ENCODE data around the gene UGT1A10.

UGT1A10 gene

GRCh38 chr2:233800208-233800607 lies 164.0 kb downstream of the UGT1A10 start:
- DNase-seq (ENCODE audit: low read depth in 1 of 2, low spot score in 1 of 2) = no peak
- in situ Hi-C loops (cut with HindIII; ENCODE audit: low pct_unique_long_range_greater_than_20kb, low sequenced_read_pairs) = no loop called here
- TF ChIP-seq JUND (IDR thresholded peaks at IDR 0.05; ENCODE audit: low read depth) = no peak

DNA sequence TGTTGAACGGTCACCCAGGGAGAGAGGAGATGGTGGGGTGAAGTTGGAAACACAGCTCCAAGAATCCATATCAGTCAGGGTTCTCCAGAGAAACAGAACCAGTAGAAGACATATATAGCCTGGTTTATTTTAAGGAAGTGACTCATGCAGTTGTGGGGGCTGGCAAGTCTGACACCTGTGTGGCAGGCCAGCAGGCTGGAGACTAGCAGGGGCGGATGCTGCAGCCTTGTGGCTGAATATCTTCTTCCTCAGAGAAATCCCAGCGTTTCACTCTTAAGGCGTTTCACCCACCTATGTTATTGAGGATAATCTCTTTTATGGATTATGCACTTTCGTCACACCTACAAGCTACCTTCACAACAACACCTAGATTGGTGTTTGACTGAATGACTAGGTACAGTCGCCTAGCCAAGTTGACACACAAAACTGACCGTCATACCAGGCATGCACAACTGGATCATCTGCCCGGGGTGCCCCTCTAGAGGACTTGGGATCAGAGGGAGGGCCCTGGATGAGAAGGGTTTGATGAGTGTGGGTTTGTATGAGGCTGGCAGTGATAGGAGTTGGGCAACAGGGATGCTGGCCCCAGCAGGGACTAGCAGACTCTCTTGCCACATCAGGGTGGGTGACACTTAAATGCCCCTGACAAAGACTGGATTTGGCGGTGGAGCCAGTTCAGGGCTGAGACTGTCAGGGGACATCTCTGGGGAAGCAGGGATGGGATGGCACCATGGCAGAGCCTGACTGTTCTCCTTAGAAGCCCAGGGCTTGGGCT lies 165.3 kb downstream of the UGT1A10 start:
- in situ Hi-C loops (cut with HindIII; ENCODE audit: low pct_unique_long_range_greater_than_20kb, low sequenced_read_pairs) = no loop called here
- no peak for TF ChIP-seq JUND (IDR thresholded peaks at IDR 0.05; ENCODE audit: low read depth)
- DNase-seq (ENCODE audit: low read depth in 1 of 2, low spot score in 1 of 2) = no peak

GRCh38 chr2:233802132-233802815 lies 166.0 kb downstream of the UGT1A10 start:
- TF ChIP-seq JUND (IDR thresholded peaks at IDR 0.05; ENCODE audit: low read depth) = no peak
- in situ Hi-C loops (cut with HindIII; ENCODE audit: low pct_unique_long_range_greater_than_20kb, low sequenced_read_pairs) = no loop called here
- no peak for DNase-seq (ENCODE audit: low read depth in 1 of 2, low spot score in 1 of 2)

DNA sequence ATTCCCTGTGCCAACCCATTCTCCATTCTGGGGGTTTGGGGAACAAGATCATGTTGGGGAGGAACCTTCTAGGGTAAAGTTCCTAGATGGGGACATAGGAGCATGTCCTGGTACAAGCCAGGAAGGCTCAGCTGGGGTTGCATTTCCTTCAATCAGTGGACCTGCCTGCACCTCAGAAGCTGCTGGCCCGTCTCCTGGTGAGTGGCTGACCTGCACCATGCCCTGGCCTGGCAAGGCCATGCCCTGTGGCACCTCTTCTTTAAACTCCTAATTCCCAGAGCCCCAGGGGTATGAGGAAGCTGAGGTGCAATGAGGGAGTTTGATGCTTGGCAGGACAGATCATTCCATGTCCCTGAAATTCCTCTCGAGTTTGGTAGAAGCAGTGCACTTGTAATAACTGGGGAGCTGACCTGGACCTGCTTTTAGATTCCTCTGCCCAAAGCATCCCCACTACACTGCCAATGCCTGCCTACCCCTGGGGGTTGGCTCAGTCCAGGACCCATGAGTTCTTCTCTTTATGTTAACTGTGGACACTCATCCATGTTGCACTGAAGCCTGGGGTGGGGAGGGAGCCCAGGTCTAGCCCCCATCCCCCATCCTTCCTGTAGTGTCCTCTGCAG lies 167.2 kb downstream of the UGT1A10 start:
- no peak for DNase-seq (ENCODE audit: low read depth in 1 of 2, low spot score in 1 of 2)
- in situ Hi-C loops (cut with HindIII; ENCODE audit: low pct_unique_long_range_greater_than_20kb, low sequenced_read_pairs) = no loop called here
- no peak for TF ChIP-seq JUND (IDR thresholded peaks at IDR 0.05; ENCODE audit: low read depth)

DNA sequence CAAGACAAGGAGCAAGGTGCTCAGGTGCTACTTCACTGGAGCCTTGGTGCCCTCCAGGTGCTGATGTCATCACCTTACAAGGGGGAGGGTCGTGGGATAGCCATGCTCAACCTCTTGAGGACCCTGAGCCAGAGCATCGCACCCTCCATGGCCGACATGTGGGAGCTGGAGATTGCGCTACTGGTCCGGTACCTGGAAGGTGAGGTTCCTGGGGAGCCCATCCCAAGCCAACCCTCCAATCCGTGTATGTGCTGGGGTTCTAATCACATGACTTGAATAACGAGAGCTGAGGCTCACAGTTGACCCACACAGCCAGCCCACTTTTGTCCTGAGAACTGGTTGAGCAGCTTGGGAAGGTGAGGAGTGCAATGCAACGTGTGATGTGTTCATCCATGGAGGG lies 167.7 kb downstream of the UGT1A10 start:
- in situ Hi-C loops (cut with HindIII; ENCODE audit: low pct_unique_long_range_greater_than_20kb, low sequenced_read_pairs) = no loop called here
- DNase-seq (ENCODE audit: low read depth in 1 of 2, low spot score in 1 of 2) = no peak
- no peak for TF ChIP-seq JUND (IDR thresholded peaks at IDR 0.05; ENCODE audit: low read depth)

DNA sequence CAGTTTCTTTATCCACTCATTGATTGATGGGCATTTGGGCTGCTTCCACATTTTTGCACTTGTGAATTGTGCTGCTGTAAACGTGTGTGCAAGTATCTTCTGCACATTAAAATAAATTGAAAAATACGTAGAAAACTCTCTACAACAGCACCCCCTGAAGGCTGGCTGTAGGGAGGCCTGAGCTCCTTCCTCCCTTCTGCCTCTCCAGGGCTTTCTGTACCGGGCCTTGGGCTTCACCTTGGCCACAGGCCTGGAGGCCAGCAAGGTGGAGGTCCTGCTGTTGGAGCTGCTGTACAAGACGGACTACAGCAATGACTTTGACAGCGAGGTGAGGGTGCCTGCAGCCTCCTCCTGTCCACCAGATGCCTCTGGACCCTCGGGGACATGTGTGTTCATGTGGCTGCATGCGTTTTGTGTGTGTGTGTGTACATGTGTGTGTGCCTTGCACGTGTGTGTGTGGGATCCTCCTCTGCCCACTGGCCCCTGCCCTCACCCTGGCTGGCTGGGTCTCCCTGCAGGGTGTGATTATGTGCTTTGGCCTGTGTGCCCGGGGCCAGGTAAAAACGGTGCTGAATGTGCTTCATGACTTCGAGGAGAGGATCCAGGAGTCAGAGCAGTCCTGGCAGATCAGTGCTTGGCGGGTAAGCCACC lies 171.1 kb downstream of the UGT1A10 start:
- no peak for TF ChIP-seq JUND (IDR thresholded peaks at IDR 0.05; ENCODE audit: low read depth)
- no peak for DNase-seq (ENCODE audit: low read depth in 1 of 2, low spot score in 1 of 2)
- in situ Hi-C loops (cut with HindIII; ENCODE audit: low pct_unique_long_range_greater_than_20kb, low sequenced_read_pairs) = no loop called here

DNA sequence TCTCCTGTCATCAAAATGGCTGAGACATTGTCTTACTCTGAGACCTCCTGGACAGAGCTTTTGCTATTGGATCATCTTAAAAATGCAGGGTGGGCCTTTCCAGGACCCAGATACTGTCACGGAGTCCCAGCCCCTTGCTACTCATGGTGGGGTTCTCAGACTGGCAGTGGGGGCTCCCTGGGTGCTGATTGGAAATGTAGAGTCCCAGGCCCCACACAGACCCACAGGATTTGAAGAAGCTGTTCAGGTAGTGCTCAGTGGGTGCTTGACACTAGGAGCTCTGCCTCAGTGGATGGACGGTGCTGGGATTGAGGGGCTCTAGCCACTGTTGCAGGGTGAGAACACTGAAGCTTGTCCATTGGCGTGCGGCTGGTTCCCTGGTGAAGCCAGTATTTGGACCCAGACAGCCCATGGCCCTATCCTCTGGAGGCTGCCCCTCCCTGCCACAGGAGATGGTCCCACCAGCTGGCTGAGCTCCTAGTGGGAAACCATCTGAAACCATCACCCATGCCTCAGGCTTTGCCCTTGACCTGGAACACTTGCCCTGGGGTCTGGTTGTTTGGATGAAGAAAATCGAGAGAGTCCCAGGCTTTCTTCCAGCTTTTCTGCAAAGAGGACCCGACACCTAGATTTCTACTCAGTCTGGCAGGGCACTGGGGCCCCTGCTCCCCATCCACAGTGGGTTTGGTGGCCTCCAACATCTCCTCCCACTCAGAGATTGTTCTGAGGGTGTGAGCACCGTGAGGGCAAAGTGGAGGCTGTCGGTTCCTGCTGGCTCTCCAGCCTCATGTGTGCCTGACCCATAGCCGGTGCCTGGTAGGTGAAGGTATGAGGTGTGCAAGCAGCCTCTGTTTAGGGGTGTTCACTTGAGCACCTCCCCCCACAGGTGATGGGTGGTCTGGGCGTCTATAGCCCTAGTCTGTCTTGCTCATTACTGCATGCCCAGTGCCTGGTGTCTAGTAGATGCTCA lies 172.0 kb downstream of the UGT1A10 start:
- TF ChIP-seq JUND (IDR thresholded peaks at IDR 0.05; ENCODE audit: low read depth) = no peak
- in situ Hi-C loops (cut with HindIII; ENCODE audit: low pct_unique_long_range_greater_than_20kb, low sequenced_read_pairs) = no loop called here
- DNase-seq (ENCODE audit: low read depth in 1 of 2, low spot score in 1 of 2) = no peak

- no peak for DNase-seq (ENCODE audit: low read depth in 1 of 2, low spot score in 1 of 2)
- TF ChIP-seq JUND (IDR thresholded peaks at IDR 0.05; ENCODE audit: low read depth) = no peak
- in situ Hi-C loops (cut with HindIII; ENCODE audit: low pct_unique_long_range_greater_than_20kb, low sequenced_read_pairs) = no loop called here
These were observed 174.1 kb downstream of the UGT1A10 start for GRCh38 chr2:233810385-233810784.

- no peak for DNase-seq (ENCODE audit: low read depth in 1 of 2, low spot score in 1 of 2)
- in situ Hi-C loops (cut with HindIII; ENCODE audit: low pct_unique_long_range_greater_than_20kb, low sequenced_read_pairs) = no loop called here
- no peak for TF ChIP-seq JUND (IDR thresholded peaks at IDR 0.05; ENCODE audit: low read depth)
These were observed 174.8 kb downstream of the UGT1A10 start for GRCh38 chr2:233811087-233811486.

- in situ Hi-C loops (cut with HindIII; ENCODE audit: low pct_unique_long_range_greater_than_20kb, low sequenced_read_pairs) = no loop called here
- no peak for DNase-seq (ENCODE audit: low read depth in 1 of 2, low spot score in 1 of 2)
- TF ChIP-seq JUND (IDR thresholded peaks at IDR 0.05; ENCODE audit: low read depth) = no peak
These were observed 175.5 kb downstream of the UGT1A10 start for GRCh38 chr2:233811732-233812131.

DNA sequence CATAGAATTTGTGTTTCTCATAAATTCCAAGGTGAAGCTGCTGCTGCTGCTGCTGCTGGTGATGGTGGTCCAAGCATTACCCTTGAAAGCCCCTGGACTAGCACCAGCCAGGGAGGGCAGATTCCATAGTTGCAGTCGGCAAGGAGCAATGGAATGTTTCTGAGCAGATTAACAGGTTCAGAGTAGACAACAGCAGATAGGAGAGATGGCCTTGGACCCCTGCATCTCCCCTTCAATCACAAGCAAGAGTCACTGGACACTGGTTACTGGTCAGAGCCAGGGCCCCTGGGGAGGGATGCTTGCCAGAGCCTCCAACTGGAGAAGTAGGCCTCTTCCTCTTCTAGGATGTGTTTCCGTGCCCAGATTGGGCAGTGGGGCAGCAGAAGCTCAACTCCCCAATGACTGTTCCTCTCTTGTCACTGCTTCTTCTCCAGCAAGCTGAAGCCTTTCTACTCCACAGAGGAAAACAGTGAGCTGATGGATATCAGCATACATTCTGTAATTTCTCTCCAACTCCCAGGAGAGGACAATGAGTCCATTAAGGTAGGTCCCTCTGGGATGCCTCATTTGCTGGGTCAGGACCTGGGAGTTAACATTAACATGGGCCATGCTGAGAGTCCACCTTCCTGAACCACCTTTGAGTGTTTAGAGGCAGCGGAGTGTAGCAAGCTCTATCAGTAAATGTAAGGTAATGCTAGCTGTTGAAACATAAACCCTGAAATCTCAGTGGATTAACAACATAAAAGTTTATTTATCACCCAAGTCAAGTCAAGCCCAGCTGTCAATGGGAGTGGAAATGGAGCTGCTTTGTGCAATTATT lies 177.2 kb downstream of the UGT1A10 start:
- no peak for DNase-seq (ENCODE audit: low read depth in 1 of 2, low spot score in 1 of 2)
- in situ Hi-C loops (cut with HindIII; ENCODE audit: low pct_unique_long_range_greater_than_20kb, low sequenced_read_pairs) = no loop called here
- no peak for TF ChIP-seq JUND (IDR thresholded peaks at IDR 0.05; ENCODE audit: low read depth)
